ENCODE results near the gene SLX9.

- TF ChIP-seq HDGF (IDR thresholded peaks at IDR 0.05; ENCODE audit: borderline replicate concordance) (no peak), SP1 (IDR thresholded peaks at IDR 0.05) (no peak), SUZ12 (IDR thresholded peaks at IDR 0.05) (no peak), FOXK2 (IDR thresholded peaks at IDR 0.05) (no peak), CTBP1 (IDR thresholded peaks at IDR 0.05; ENCODE audit: borderline replicate concordance) (no peak), L3MBTL2 (conservative IDR thresholded peaks at IDR 0.05) (no peak), BHLHE40 (IDR thresholded peaks at IDR 0.05; ENCODE audit: borderline replicate concordance) (no peak), TARDBP (IDR thresholded peaks at IDR 0.05) (no peak), ZNF384 (IDR thresholded peaks at IDR 0.05) (no peak), FOXM1 (IDR thresholded peaks at IDR 0.05; ENCODE audit: borderline replicate concordance) (no peak), NFRKB (IDR thresholded peaks at IDR 0.05) (no peak), ELF4 (IDR thresholded peaks at IDR 0.05) (no peak)
Measured at GRCh38 chr21:44986471-44987291, 46.9 kb downstream of the SLX9 start.
